Prostate gland (tissue), 2 donors: ENCODE results near the gene COL1A2. TPM values are rescaled to one million over a fixed set of nuclear protein-coding genes. Genes with fewer than 3 reads are reported as not detected.

ENCODE experiments used
- DNase-seq: peaks from one replicate; pipeline ENCODE4 v3.0.0-alpha.2; 2019; ENCODE audit warnings: low spot score
- H3K27ac ChIP-seq, 2 donors: fragments of 200-600 bp; sonication (generic); 2 replicates each; pipeline ENCODE4 v1.5.1; 2017 to 2019
- H3K27me3 ChIP-seq: fragments of 200-600 bp; sonication (generic); replicated peaks from 2 replicates; pipeline ENCODE4 v1.5.1; 2019; ENCODE audit not compliant: insufficient read depth
- H3K36me3 ChIP-seq, 2 donors: fragments of 200-600 bp; sonication (generic); 1 replicate in 1 of 2; 2 replicates in 1 of 2; pipeline versions ENCODE4 v1.5.1 to v1.8.1; 2017 to 2019
- H3K4me1 ChIP-seq: fragments of 200-600 bp; sonication (generic); replicated peaks from 2 replicates; pipeline ENCODE4 v1.5.1; 2019
- H3K4me3 ChIP-seq, 2 donors: fragments of 200-600 bp; sonication (generic); 2 replicates each; pipeline ENCODE4 v1.5.1; 2017 to 2019
- H3K9me3 ChIP-seq: fragments of 200-600 bp; sonication (generic); 2 replicates; pipeline ENCODE4 v1.5.1; 2017
- CTCF ChIP-seq, 4 experiments: fragments of 200-600 bp in 2 of 4; fragments of 450-650 bp in 2 of 4; sonication (generic) in 2 of 4; IDR thresholded peaks; 1 replicate in 3 of 4; 2 replicates in 1 of 4; pipeline ENCODE4 v1.5.1; 2016 to 2019; ENCODE audit warnings: antibody characterized with exemption in 4 of 4, mild to moderate bottlenecking in 2 of 4, moderate library complexity in 2 of 4
- POLR2A ChIP-seq: fragments of 450-650 bp; IDR thresholded peaks from one replicate; pipeline ENCODE4 v1.6.1; 2016; ENCODE audit warnings: antibody characterized with exemption, mild to moderate bottlenecking
- POLR2AphosphoS5 ChIP-seq: sonication (generic); formaldehyde crosslinking; IDR thresholded peaks from one replicate; pipeline ENCODE4 v1.6.1; 2017; ENCODE audit warnings: antibody characterized with exemption
- WGBS: methylation state at CpG from one replicate; pipeline ENCODE4 v1.1.5; 2018; 5-methylcytosine and 5-hydroxymethylcytosine counted together
- intact Hi-C: fragments of 100-400 bp; cut with DNase I; formaldehyde crosslinking; loops from one replicate; pipeline ENCODE4 v1.14.2; 2022
- total RNA-seq, 2 donors: library from RNA; depleted of rRNA; stranded (reverse); fragments of >200 nt; gene quantifications; one replicate each; pipeline ENCODE4 v1.1.0, GENCODE V29; 2016

The COL1A2 gene
- total RNA-seq, 2 donors from 2014 or later = 51.2 to 805 TPM

- no peaks in the 10 kb centered on the region for H3K4me1 ChIP-seq
- no peak for TF ChIP-seq POLR2AphosphoS5
- TF ChIP-seq POLR2A = no peak
- no peak for TF ChIP-seq CTCF (IDR thresholded peaks at IDR 0.05)
- intact Hi-C loops = loop anchor here (10.0 kb wide), 1 partner anchor 294 kb away; the partner anchor contains the start of gene SGCE
- no peak overlapping the region for H3K4me3 ChIP-seq
- DNase-seq = no peak
- no peaks in the 10 kb centered on the region for H3K9me3 ChIP-seq
- H3K27ac ChIP-seq = no peak overlapping the region
- H3K36me3 ChIP-seq = no peaks in the 10 kb centered on the region
- H3K27me3 ChIP-seq = no peaks in the 10 kb centered on the region
- 91% methylated on average over 2 of the region's 2 CpGs for WGBS
Measured at GRCh38 chr7:94360926-94361325, 33.8 kb upstream of the COL1A2 start.

- H3K9me3 ChIP-seq = no peaks in the 10 kb centered on the region
- intact Hi-C loops = loop anchor here (10.0 kb wide), 1 partner anchor 293 kb away; the partner anchor contains the start of gene SGCE
- H3K4me3 ChIP-seq = no peak overlapping the region
- no peaks in the 10 kb centered on the region for H3K27me3 ChIP-seq
- no peak overlapping the region for H3K27ac ChIP-seq
- no peak for TF ChIP-seq CTCF (IDR thresholded peaks at IDR 0.05)
- H3K4me1 ChIP-seq = no peaks in the 10 kb centered on the region
- no peak for DNase-seq
- H3K36me3 ChIP-seq = no peaks in the 10 kb centered on the region
- 82% methylated on average over 1 of the region's 1 CpG for WGBS
Measured at GRCh38 chr7:94362276-94362675, 32.4 kb upstream of the COL1A2 start.

GRCh38 chr7:94364816-94365215 lies 29.9 kb upstream of the COL1A2 start:
- no peaks in the 10 kb centered on the region for H3K4me1 ChIP-seq
- WGBS = 63% methylated on average over 5 of the region's 5 CpGs
- no peaks in the 10 kb centered on the region for H3K36me3 ChIP-seq
- no peaks in the 10 kb centered on the region for H3K9me3 ChIP-seq
- DNase-seq = no peak
- no peak for TF ChIP-seq POLR2AphosphoS5
- no peak for TF ChIP-seq CTCF (IDR thresholded peaks at IDR 0.05)
- no peak for TF ChIP-seq POLR2A
- H3K27me3 ChIP-seq = no peaks in the 10 kb centered on the region
- H3K4me3 ChIP-seq = no peak overlapping the region
- intact Hi-C loops = loop anchor here (10.0 kb wide), 1 partner anchor 290 kb away; the partner anchor contains the start of gene SGCE
- H3K27ac ChIP-seq = no peak overlapping the region

- Histone ChIP-seq H3K4me1 (no peaks in the 10 kb centered on the region), H3K4me3 (no peak overlapping the region), H3K27ac (no peak overlapping the region), H3K36me3 (no peaks in the 10 kb centered on the region), H3K27me3 (no peaks in the 10 kb centered on the region), H3K9me3 (no peaks in the 10 kb centered on the region)
- intact Hi-C loops = loop anchor here (10.0 kb wide), 1 partner anchor 289 kb away; the partner anchor contains the start of gene SGCE
- WGBS = 96% methylated on average over 3 of the region's 3 CpGs
- TF ChIP-seq POLR2A = no peak
- TF ChIP-seq CTCF (IDR thresholded peaks at IDR 0.05) = no peak
- no peak for TF ChIP-seq POLR2AphosphoS5
- no peak for DNase-seq
Measured at GRCh38 chr7:94366163-94366562, 28.5 kb upstream of the COL1A2 start.

GRCh38 chr7:94366832-94367231 lies 27.9 kb upstream of the COL1A2 start:
- no peaks in the 10 kb centered on the region for H3K27me3 ChIP-seq
- TF ChIP-seq POLR2AphosphoS5 (no peak), CTCF (IDR thresholded peaks at IDR 0.05) (no peak), POLR2A (no peak)
- 87% methylated on average over 4 of the region's 4 CpGs for WGBS
- H3K9me3 ChIP-seq = no peaks in the 10 kb centered on the region
- H3K36me3 ChIP-seq = no peaks in the 10 kb centered on the region
- DNase-seq = no peak
- intact Hi-C loops = loop anchor here (10.0 kb wide), 1 partner anchor 288 kb away; the partner anchor contains the start of gene SGCE
- no peaks in the 10 kb centered on the region for H3K4me1 ChIP-seq
- H3K4me3 ChIP-seq = no peak overlapping the region
- no peak overlapping the region for H3K27ac ChIP-seq
